Measurements from ENCODE around the gene RBM4. TPM values are rescaled to one million over a fixed set of nuclear protein-coding genes. Genes with fewer than 3 reads are reported as not detected.

Gene RBM4
- total and polyA plus RNA-seq, 9 of the 15 experiments (the other 6 are each of a cell fraction or from before 2014, with no cell fraction given): 81.6 to 233 (median 122) TPM

DNA sequence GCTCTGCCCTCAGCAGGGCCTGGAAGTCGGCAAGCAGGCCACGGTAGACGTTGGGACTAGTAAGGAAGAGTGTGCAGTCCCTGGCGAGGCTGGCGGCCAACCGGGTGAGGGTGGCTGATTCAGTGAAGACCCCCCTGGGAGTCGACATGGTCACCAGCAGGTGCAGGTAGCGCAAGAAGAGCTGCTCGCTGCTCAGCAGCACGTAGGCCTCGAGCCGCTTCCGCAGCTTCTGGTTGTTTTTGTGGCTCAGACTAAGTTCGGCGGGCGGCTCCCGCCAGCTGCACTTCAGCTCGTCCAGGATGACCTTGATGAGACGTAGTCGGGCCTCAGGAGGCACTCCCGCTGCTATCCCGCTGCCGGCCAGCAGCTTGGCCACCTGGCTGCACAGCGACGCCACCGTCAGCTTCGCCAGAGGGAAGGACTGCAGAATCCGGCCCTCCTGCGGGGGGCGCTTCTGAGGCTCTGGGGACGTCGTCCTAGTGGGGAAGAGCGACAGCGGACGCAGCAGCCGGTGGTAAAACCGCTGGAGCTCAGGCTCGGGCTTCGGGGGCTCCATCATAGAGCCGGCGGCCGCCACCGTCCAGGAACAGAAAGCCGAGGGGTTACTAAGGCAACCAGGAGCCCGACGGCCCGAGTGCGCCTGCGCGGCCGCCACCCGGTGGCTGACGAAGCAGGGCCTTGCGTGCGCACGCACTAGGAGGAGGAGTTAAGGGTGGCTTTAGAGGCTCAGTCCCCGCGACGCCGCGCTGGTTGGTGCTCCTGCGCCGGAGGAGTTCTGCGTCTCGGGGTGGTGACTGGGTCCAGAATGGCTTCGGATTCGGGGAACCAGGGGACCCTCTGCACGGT, 45.8 kb upstream of the RBM4 start, which contains the start of the genes CCDC87 and CCS (continued):
- TF ChIP-seq HNRNPLL (IDR thresholded peaks at IDR 0.05; ENCODE audit: low read depth, low read length, poor library complexity, severe bottlenecking) (peak; percentile 73), TEAD2 (tag; IDR thresholded peaks at IDR 0.05) (no peak), ETV5 (CRISPR knock-in tag; IDR thresholded peaks at IDR 0.05; ENCODE audit: low read depth) (0 out of 2 replicates have a peak, but pooled peaks have one; percentile 15), TEAD1 (CRISPR knock-in tag; IDR thresholded peaks at IDR 0.05) (peak in 1 of 2 experiments; percentile 73; a peak in 1 of 4 replicates), C11orf30 (IDR thresholded peaks at IDR 0.05; ENCODE audit: low read depth) (peak; percentile 20; the same call in 1 of the 2 replicates), WHSC1 (IDR thresholded peaks at IDR 0.05; ENCODE audit: low read length) (no peak), ZNF140 (CRISPR knock-in tag; IDR thresholded peaks at IDR 0.05) (no peak), NFATC3 (IDR thresholded peaks at IDR 0.05) (no peak), ESRRB (CRISPR knock-in tag; IDR thresholded peaks at IDR 0.05; ENCODE audit: borderline replicate concordance) (no peak), SMC3 (conservative IDR thresholded peaks at IDR 0.05; ENCODE audit: insufficient read depth, low read depth, low read length) (peak; percentile 36; the same call in 1 of the 2 replicates), MXI1 (IDR thresholded peaks at IDR 0.05; ENCODE audit: low read depth, low read length) (peak; percentile 74), CTCFL (IDR thresholded peaks at IDR 0.05; ENCODE audit: borderline replicate concordance, insufficient read depth, low read depth, low read length, poor library complexity, severe bottlenecking) (peak; percentile 79), ZNF511 (CRISPR knock-in tag; IDR thresholded peaks at IDR 0.05) (no peak; the same call in 1 of the 2 replicates), PTTG1 (tag; IDR thresholded peaks at IDR 0.05; ENCODE audit: low read depth) (no peak), MBD1 (CRISPR knock-in tag; IDR thresholded peaks at IDR 0.05) (no peak), BCOR (IDR thresholded peaks at IDR 0.05) (0 out of 2 replicates have a peak, but pooled peaks have one; percentile 7)
- TF ChIP-seq, protein P1, sequence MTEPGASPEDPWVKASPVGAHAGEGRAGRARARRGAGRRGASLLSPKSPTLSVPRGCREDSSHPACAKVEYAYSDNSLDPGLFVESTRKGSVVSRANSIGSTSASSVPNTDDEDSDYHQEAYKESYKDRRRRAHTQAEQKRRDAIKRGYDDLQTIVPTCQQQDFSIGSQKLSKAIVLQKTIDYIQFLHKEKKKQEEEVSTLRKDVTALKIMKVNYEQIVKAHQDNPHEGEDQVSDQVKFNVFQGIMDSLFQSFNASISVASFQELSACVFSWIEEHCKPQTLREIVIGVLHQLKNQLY (CRISPR knock-in tag; conservative IDR thresholded peaks at IDR 0.05): no peak
- TF ChIP-seq, protein P2, sequence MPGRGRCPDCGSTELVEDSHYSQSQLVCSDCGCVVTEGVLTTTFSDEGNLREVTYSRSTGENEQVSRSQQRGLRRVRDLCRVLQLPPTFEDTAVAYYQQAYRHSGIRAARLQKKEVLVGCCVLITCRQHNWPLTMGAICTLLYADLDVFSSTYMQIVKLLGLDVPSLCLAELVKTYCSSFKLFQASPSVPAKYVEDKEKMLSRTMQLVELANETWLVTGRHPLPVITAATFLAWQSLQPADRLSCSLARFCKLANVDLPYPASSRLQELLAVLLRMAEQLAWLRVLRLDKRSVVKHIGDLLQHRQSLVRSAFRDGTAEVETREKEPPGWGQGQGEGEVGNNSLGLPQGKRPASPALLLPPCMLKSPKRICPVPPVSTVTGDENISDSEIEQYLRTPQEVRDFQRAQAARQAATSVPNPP (IDR thresholded peaks at IDR 0.05; ENCODE audit: borderline replicate concordance, insufficient read depth, insufficient read length): no peak
- TF ChIP-seq, protein P3, sequence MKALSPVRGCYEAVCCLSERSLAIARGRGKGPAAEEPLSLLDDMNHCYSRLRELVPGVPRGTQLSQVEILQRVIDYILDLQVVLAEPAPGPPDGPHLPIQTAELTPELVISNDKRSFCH (CRISPR knock-in tag; IDR thresholded peaks at IDR 0.05): no peak
- TF ChIP-seq, protein P3 (tag; IDR thresholded peaks at IDR 0.05): 0 out of 2 replicates have a peak, but pooled peaks have one; percentile 18
